ENCODE results near the gene SND1.

- TF ChIP-seq CTCF (IDR thresholded peaks at IDR 0.05) (no peak), POLR2A (IDR thresholded peaks at IDR 0.05) (no peak)
Observed at GRCh38 chr7:127986581-127987521, 334.9 kb downstream of the SND1 start.

Measured in body of pancreas (tissue), 4 donors.